Mucosa of descending colon (tissue), 3 donors: ENCODE results near the gene RFX1. TPM values are rescaled to one million over a fixed set of nuclear protein-coding genes. Genes with fewer than 3 reads are reported as not detected.
A peak's percentile ranks its signal among the peaks of the same experiment; 100 is the strongest.
"Not testable (repeated sequence)": the region's sequence is repeated elsewhere in the genome, so short reads cannot be mapped to it uniquely, and the experiment has no call there.

Experiments used
- ATAC-seq: fragments of 200-7000 bp; cut with Tn5 transposase; one replicate; pipeline ENCODE4 v1.9.1; 2020; ENCODE audit warnings: mild to moderate bottlenecking, moderate library complexity
- DNase-seq, 3 donors: peaks; one replicate each; pipeline ENCODE4 v3.0.0-alpha.2; 2020
- H3K36me3 ChIP-seq: fragments of 200-600 bp; one replicate; pipeline ENCODE4 v1.8.0; 2021; ENCODE audit warnings: low read depth, mild to moderate bottlenecking
- H3K4me1 ChIP-seq: fragments of 200-600 bp; one replicate; pipeline ENCODE4 v1.8.0; 2021; ENCODE audit warnings: low read depth, mild to moderate bottlenecking
- H3K4me3 ChIP-seq: fragments of 200-600 bp; one replicate; pipeline ENCODE4 v1.8.0; 2021; ENCODE audit warnings: mild to moderate bottlenecking
- H3K9me3 ChIP-seq: fragments of 200-600 bp; one replicate; pipeline ENCODE4 v1.8.0; 2021; ENCODE audit warnings: mild to moderate bottlenecking
- intact Hi-C, 2 donors: fragments of 100-400 bp; cut with DNase I in 1 of 2; cut with micrococcal nuclease in 1 of 2; formaldehyde crosslinking; loops; one replicate each; pipeline versions ENCODE4 v1.11.0 to v1.11.1; 2022; cut with DNase I, micrococcal nuclease
- total RNA-seq, 3 donors: library from RNA; stranded (reverse); fragmentation: NEBNext Ultra II Directional in 2 of 3; extraction: Animal tissue kit (Norgen Biotek cat#: 25700) in 2 of 3; gene quantifications; one replicate each; pipeline versions ENCODE4 v1.2.1 to v1.2.4, GENCODE V29; 2021 to 2023
- TF ChIP-seq, protein P1 (sequence below): fragments of 200-600 bp; IDR thresholded peaks from one replicate; pipeline ENCODE4 v1.8.0; 2022; ENCODE audit warnings: antibody characterized with exemption, mild to moderate bottlenecking
- donor health status: DM: no; HTN: no; CAD: no; lungs with moderate emphysema.
- donor health status: DM: no; HTN: no; CAD: no.
- donor health status: DM: no; HTN: yes; CAD: no.

The RFX1 gene
- total RNA-seq, 3 donors from 2014 or later, result 15.8 to 17.9 (median 17.1) TPM

DNA sequence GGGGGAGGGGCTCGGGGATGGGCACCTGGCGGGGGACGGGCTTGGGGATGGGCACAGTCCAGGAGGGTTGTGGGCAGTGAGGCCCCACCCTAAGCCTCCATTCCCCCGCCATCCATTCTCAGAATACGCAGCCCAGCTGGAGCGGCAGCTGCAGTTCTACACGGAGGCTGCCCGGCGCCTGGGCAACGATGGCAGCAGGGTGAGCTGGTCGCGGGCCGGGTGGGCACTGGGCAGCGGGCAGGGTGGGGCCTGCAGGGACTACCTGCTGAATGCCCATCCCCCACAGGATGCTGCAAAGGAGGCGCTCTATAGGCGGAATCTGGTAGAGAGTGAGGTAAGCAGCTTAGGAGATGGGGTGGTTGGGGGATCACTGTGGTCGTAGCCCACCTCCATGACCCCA is 76.2 kb downstream of the RFX1 start:
- TF ChIP-seq, protein P1, sequence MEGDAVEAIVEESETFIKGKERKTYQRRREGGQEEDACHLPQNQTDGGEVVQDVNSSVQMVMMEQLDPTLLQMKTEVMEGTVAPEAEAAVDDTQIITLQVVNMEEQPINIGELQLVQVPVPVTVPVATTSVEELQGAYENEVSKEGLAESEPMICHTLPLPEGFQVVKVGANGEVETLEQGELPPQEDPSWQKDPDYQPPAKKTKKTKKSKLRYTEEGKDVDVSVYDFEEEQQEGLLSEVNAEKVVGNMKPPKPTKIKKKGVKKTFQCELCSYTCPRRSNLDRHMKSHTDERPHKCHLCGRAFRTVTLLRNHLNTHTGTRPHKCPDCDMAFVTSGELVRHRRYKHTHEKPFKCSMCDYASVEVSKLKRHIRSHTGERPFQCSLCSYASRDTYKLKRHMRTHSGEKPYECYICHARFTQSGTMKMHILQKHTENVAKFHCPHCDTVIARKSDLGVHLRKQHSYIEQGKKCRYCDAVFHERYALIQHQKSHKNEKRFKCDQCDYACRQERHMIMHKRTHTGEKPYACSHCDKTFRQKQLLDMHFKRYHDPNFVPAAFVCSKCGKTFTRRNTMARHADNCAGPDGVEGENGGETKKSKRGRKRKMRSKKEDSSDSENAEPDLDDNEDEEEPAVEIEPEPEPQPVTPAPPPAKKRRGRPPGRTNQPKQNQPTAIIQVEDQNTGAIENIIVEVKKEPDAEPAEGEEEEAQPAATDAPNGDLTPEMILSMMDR, result no peak
- H3K4me3 ChIP-seq, result no peak overlapping the region
- intact Hi-C loops, result no loop called here
- H3K9me3 ChIP-seq, result no peaks in the 10 kb centered on the region
- ATAC-seq (no peak), DNase-seq (no peak)
- H3K36me3 ChIP-seq, result no peaks in the 10 kb centered on the region
- H3K4me1 ChIP-seq, result peaks cover 4% of the 10 kb centered on the region

DNA sequence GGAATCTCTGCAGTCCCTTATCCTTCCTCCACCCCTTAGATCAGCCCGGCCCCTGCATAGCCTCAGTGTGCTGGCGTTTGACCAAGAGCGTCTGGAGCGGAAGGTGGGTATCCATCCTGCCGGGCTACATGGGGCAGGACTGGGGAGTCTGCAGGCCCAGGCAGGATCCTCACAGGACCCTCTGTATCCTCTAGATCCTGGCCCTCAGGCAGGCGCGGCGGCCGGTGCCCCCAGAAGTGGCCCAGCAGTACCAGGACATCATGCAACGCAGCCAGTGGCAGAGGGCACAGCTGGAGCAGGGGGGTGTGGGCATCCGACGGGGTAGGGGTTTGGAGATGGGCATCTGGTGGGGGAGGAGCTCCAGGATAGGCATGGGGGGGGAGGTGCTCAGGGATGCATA is 76.8 kb downstream of the RFX1 start:
- peaks cover 3% of the 10 kb centered on the region for H3K4me1 ChIP-seq
- H3K36me3 ChIP-seq, result no peaks in the 10 kb centered on the region
- intact Hi-C loops, result no loop called here
- ATAC-seq (no peak), DNase-seq (no peak)
- H3K9me3 ChIP-seq, result no peaks in the 10 kb centered on the region
- H3K4me3 ChIP-seq, result no peak overlapping the region
- TF ChIP-seq, protein P1, result no peak

DNA sequence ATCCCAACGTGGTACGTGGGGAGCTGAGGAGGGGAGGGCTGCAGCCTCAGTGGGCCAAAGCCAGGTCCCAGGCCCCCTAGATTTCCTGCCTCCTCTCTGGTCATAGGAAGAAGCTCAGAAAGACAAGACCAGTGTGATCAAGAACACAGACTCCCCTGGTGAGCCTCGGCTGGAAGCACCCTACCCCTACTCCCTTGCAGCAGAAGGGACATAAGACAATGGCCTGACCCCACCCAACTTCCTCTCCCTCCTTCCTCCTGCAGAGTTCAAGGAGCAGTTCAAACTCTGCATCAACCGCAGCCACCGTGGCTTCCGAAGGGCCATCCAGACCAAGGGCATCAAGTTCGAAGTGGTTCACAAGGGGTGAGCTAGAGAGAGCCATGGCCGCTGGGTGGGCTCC is 79.4 kb downstream of the RFX1 start:
- H3K4me1 ChIP-seq, result no peaks in the 10 kb centered on the region
- DNase-seq (no peak), ATAC-seq (peak; percentile 21)
- H3K4me3 ChIP-seq, result no peak overlapping the region
- intact Hi-C loops, result no loop called here
- no peaks in the 10 kb centered on the region for H3K36me3 ChIP-seq
- no peaks in the 10 kb centered on the region for H3K9me3 ChIP-seq
- TF ChIP-seq, protein P1, result no peak

DNA sequence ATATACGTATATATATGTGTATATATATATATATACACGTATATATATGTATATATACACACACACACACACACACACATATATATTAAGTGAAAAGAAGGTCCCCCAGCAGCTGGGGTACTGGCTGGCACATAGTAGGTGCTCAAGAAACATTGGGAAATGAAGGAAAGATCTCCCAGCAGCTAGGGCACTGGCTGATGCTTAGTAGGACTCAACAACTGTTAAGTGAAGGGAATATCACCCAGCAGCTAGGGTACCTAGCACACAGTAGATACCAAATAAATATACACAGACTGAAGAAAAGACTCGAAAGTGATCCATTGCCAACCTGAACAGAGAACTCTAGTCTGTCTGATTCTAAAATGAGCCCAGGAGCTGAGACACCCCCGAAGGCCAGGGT is 80.1 kb downstream of the RFX1 start:
- Histone ChIP-seq H3K36me3 (no peaks in the 10 kb centered on the region), H3K9me3 (no peaks in the 10 kb centered on the region), H3K4me1 (no peaks in the 10 kb centered on the region), H3K4me3 (no peak overlapping the region)
- no peak for ATAC-seq
- no peak for DNase-seq
- TF ChIP-seq, protein P1, result no peak
- intact Hi-C loops, result no loop called here

DNA sequence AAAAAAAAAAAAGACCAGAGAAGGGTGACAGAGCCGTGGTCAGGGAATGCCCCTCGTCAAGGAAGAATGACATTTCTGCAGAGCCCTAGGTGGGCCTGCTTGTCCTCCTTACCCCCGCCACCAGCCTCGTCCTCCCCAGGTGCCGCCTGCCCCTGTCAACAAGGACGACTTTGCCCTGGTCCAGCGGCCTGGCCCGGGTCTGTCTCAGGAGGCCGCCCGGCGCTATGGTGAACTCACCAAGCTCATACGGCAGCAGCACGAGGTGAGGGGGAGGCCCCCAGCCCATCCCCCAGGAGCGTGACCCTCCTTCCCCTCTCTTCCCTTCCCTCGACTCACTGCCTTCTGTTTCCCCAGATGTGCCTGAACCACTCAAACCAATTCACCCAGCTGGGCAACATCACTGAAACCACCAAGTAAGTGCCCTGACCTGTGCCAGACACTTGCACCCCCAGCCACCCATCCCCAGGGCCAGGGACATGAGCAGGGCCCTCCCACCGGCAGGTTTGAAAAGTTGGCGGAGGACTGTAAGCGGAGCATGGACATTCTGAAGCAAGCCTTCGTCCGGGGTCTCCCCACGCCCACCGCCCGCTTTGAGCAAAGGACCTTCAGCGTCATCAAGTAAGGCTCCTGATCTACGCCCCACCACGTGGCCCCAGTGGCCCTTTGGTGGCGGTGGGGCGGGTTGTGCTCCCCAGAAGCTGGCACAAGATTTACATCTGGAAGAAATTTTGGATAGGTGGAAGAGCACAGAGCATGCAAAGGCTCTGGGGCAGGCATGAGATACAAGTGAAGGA is 82.7 kb downstream of the RFX1 start:
- Histone ChIP-seq H3K4me1 (no peaks in the 10 kb centered on the region), H3K4me3 (no peak overlapping the region), H3K9me3 (no peaks in the 10 kb centered on the region), H3K36me3 (peaks cover 7% of the 10 kb centered on the region)
- TF ChIP-seq, protein P1, result no peak
- intact Hi-C loops, result no loop called here
- ATAC-seq (no peak), DNase-seq (no peak)

DNA sequence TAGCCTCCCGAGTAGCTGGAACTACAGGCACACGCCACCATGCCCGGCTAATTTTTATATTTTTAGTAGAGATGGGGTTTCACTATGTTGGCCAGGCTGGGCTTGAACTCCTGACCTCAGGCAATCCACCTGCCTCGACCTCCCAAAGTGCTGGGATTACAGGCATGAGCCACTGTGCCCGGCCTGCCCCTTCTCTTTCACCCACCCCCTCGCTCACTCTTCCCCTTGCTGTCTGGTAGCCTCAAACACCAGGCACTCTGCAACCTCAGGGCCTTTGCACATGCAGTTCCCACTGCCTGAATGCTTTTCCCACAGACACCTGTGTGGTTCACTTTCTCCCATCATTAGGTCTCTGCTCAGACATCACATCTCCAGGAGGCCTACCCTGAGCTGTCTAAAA is 84.0 kb downstream of the RFX1 start:
- H3K4me1 ChIP-seq, ATAC-seq, intact Hi-C loops, H3K36me3 ChIP-seq, DNase-seq, H3K9me3 ChIP-seq, H3K4me3 ChIP-seq: not testable (repeated sequence)
